ENCODE results near the gene ALDH8A1. TPM values are rescaled to one million over a fixed set of nuclear protein-coding genes. Genes with fewer than 3 reads are reported as not detected.

ALDH8A1 gene
- total and polyA plus RNA-seq, 2 of the 13 experiments (the other 11 are each of a cell fraction or from before 2014, with no cell fraction given): 1.1 to 3.4 TPM

- TF ChIP-seq ZBTB10 (CRISPR knock-in tag; IDR thresholded peaks at IDR 0.05; ENCODE audit: borderline replicate concordance) (no peak), ZNF12 (CRISPR knock-in tag; IDR thresholded peaks at IDR 0.05) (no peak), TAF1 (CRISPR knock-in tag; IDR thresholded peaks at IDR 0.05) (no peak)
These were observed 47.6 kb downstream of the ALDH8A1 start (continued) for GRCh38 chr6:134902074-134902861.

- POLR2A ChIA-PET: no interaction called here
- Histone ChIP-seq H3K27me3 (ENCODE audit: control insufficient read depth in 1 of 2, insufficient read depth in 2 of 2, low read length in 2 of 2) (no peaks in the 10 kb centered on the region; a peak in 1 of 5 replicates), H3K36me3 (replicated peaks in 1 of 2; ENCODE audit: control insufficient read depth in 1 of 2, insufficient read depth in 2 of 2, low read length in 2 of 2) (no peaks in the 10 kb centered on the region), H3K4me3 (replicated peaks in 1 of 3; ENCODE audit: insufficient read depth in 1 of 3, low read depth in 2 of 3, low read length in 3 of 3) (no peak overlapping the region), H4K20me1 (ENCODE audit: insufficient read depth, low read length) (no peaks in the 10 kb centered on the region), H3K27ac (ENCODE audit: extremely low read length, insufficient read depth, low read length) (no peak overlapping the region), H3K9ac (ENCODE audit: insufficient read depth, low read depth, low read length) (no peak overlapping the region), H3K79me2 (ENCODE audit: insufficient read depth, low read length) (no peaks in the 10 kb centered on the region), H3K4me2 (ENCODE audit: low read depth, low read length) (no peak overlapping the region), H2AFZ (ENCODE audit: low read length) (no peak overlapping the region), H3K9me3 (ENCODE audit: low read length) (no peaks in the 10 kb centered on the region), H3K4me1 (ENCODE audit: insufficient read depth, low read length) (no peaks in the 10 kb centered on the region)
- WGBS (ENCODE audit: low lambda C conversion rate): 65% methylated on average over 4 of the region's 4 CpGs
- intact Hi-C loops (cut with micrococcal nuclease; ENCODE audit: unreplicated experiment) (no loop called here), in situ Hi-C loops (cut with HindIII; ENCODE audit: extremely low pct_ligation_motif_present, low pct_unique_long_range_greater_than_20kb) (no loop called here)
- CTCF ChIA-PET (ENCODE audit: low intra/inter-chr PET ratio, low total read pairs): no interaction called here
- FAIRE-seq: no peak
- DNase-seq (ENCODE audit: low spot score): no peak
- no peak for ATAC-seq
- BruUV-seq (replicated peaks): no TSS peak
- TF ChIP-seq ZNF251 (CRISPR knock-in tag; IDR thresholded peaks at IDR 0.05): no peak
- TF ChIP-seq, protein P1, sequence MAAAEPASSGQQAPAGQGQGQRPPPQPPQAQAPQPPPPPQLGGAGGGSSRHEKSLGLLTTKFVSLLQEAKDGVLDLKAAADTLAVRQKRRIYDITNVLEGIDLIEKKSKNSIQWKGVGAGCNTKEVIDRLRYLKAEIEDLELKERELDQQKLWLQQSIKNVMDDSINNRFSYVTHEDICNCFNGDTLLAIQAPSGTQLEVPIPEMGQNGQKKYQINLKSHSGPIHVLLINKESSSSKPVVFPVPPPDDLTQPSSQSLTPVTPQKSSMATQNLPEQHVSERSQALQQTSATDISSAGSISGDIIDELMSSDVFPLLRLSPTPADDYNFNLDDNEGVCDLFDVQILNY (CRISPR knock-in tag; conservative IDR thresholded peaks at IDR 0.05): no peak
- no peak for TF ChIP-seq ZNF776 (CRISPR knock-in tag; IDR thresholded peaks at IDR 0.05)
- TF ChIP-seq NR2F6 (IDR thresholded peaks at IDR 0.05): no peak
- TF ChIP-seq NR2F6 (CRISPR knock-in tag; IDR thresholded peaks at IDR 0.05): no peak
- TF ChIP-seq, protein P2, sequence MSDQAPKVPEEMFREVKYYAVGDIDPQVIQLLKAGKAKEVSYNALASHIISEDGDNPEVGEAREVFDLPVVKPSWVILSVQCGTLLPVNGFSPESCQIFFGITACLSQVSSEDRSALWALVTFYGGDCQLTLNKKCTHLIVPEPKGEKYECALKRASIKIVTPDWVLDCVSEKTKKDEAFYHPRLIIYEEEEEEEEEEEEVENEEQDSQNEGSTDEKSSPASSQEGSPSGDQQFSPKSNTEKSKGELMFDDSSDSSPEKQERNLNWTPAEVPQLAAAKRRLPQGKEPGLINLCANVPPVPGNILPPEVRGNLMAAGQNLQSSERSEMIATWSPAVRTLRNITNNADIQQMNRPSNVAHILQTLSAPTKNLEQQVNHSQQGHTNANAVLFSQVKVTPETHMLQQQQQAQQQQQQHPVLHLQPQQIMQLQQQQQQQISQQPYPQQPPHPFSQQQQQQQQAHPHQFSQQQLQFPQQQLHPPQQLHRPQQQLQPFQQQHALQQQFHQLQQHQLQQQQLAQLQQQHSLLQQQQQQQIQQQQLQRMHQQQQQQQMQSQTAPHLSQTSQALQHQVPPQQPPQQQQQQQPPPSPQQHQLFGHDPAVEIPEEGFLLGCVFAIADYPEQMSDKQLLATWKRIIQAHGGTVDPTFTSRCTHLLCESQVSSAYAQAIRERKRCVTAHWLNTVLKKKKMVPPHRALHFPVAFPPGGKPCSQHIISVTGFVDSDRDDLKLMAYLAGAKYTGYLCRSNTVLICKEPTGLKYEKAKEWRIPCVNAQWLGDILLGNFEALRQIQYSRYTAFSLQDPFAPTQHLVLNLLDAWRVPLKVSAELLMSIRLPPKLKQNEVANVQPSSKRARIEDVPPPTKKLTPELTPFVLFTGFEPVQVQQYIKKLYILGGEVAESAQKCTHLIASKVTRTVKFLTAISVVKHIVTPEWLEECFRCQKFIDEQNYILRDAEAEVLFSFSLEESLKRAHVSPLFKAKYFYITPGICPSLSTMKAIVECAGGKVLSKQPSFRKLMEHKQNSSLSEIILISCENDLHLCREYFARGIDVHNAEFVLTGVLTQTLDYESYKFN (CRISPR knock-in tag; conservative IDR thresholded peaks at IDR 0.05): no peak
- no peak for TF ChIP-seq DNMT1 (CRISPR knock-in tag; IDR thresholded peaks at IDR 0.05)
- TF ChIP-seq ZSCAN31 (CRISPR knock-in tag; IDR thresholded peaks at IDR 0.05; ENCODE audit: low read depth): no peak
- TF ChIP-seq BCL6 (CRISPR knock-in tag; IDR thresholded peaks at IDR 0.05): no peak
- no peak for TF ChIP-seq NR1H2 (CRISPR knock-in tag; IDR thresholded peaks at IDR 0.05; ENCODE audit: borderline replicate concordance, low read depth)
These were observed 51.3 kb downstream of the ALDH8A1 start for GRCh38 chr6:134898575-134898974.

Measured in HepG2 (cell line).